Effector memory CD4-positive, alpha-beta T cell (primary cell): ENCODE results near the gene POP4.
A peak's percentile ranks its signal among the peaks of the same experiment; 100 is the strongest.

Source experiments
- DNase-seq, 3 donors: peaks; one replicate each; pipeline ENCODE4 v3.0.0-alpha.2; 2020
- H3K27ac ChIP-seq: 2 replicates; pipeline ENCODE4 v1.7.0; 2013; ENCODE audit warnings: mild to moderate bottlenecking, low read length, moderate library complexity; ENCODE audit not compliant: insufficient read depth, poor library complexity, severe bottlenecking
- H3K27me3 ChIP-seq: replicated peaks from 2 replicates; pipeline ENCODE4 v1.7.0; 2013; ENCODE audit warnings: mild to moderate bottlenecking, low read length; ENCODE audit not compliant: insufficient read depth, control insufficient read depth, poor library complexity, severe bottlenecking
- H3K36me3 ChIP-seq: 2 replicates; pipeline ENCODE4 v1.7.0; 2013; ENCODE audit warnings: mild to moderate bottlenecking, low read length, moderate library complexity; ENCODE audit not compliant: control insufficient read depth, insufficient read depth
- H3K4me1 ChIP-seq: 2 replicates; pipeline ENCODE4 v1.7.0; 2013; ENCODE audit warnings: low read length, mild to moderate bottlenecking; ENCODE audit not compliant: control insufficient read depth, insufficient read depth, poor library complexity, severe bottlenecking
- H3K4me3 ChIP-seq: 2 replicates; pipeline ENCODE4 v1.7.0; 2013; ENCODE audit warnings: low read length, low read depth, mild to moderate bottlenecking; ENCODE audit not compliant: insufficient read depth, poor library complexity, severe bottlenecking
- H3K9me3 ChIP-seq: 2 replicates; pipeline ENCODE4 v1.7.0; 2013; ENCODE audit warnings: mild to moderate bottlenecking, low read length, moderate library complexity; ENCODE audit not compliant: control insufficient read depth

Gene POP4

GRCh38 chr19:29658221-29658991, 52.3 kb downstream of the POP4 start:
- no peaks in the 10 kb centered on the region for H3K4me1 ChIP-seq

GRCh38 chr19:29660835-29661234, 54.8 kb downstream of the POP4 start:
- no peak overlapping the region for H3K27ac ChIP-seq

More at GRCh38 chr19:29658221-29658991, 52.3 kb downstream of the POP4 start:
- H3K27ac ChIP-seq: no peak overlapping the region
- H3K27me3 ChIP-seq: no peaks in the 10 kb centered on the region
- H3K36me3 ChIP-seq: no peaks in the 10 kb centered on the region
- H3K4me3 ChIP-seq: no peak overlapping the region
- DNase-seq: no peak
- H3K9me3 ChIP-seq: no peaks in the 10 kb centered on the region

GRCh38 chr19:29662278-29662603, 56.2 kb downstream of the POP4 start:
- DNase-seq: no peak
- peaks cover 6% of the 10 kb centered on the region for H3K4me1 ChIP-seq
- no peaks in the 10 kb centered on the region for H3K9me3 ChIP-seq
- H3K4me3 ChIP-seq: no peak overlapping the region
- no peak overlapping the region for H3K27ac ChIP-seq
- no peaks in the 10 kb centered on the region for H3K36me3 ChIP-seq
- no peaks in the 10 kb centered on the region for H3K27me3 ChIP-seq

More at GRCh38 chr19:29660835-29661234, 54.8 kb downstream of the POP4 start:
- no peaks in the 10 kb centered on the region for H3K4me1 ChIP-seq
- H3K36me3 ChIP-seq: no peaks in the 10 kb centered on the region
- H3K27me3 ChIP-seq: no peaks in the 10 kb centered on the region
- no peak for DNase-seq
- H3K4me3 ChIP-seq: no peak overlapping the region
- no peaks in the 10 kb centered on the region for H3K9me3 ChIP-seq

- no peak for DNase-seq
- no peak overlapping the region for H3K27ac ChIP-seq
Observed at GRCh38 chr19:29662604-29663404, 56.7 kb downstream of the POP4 start.

GRCh38 chr19:29663861-29664752, 58.0 kb downstream of the POP4 start:
- no peaks in the 10 kb centered on the region for H3K9me3 ChIP-seq
- H3K4me1 ChIP-seq: peaks cover 24% of the 10 kb centered on the region
- no peak for DNase-seq
- H3K36me3 ChIP-seq: no peaks in the 10 kb centered on the region
- no peaks in the 10 kb centered on the region for H3K27me3 ChIP-seq
- H3K4me3 ChIP-seq: no peak overlapping the region
- H3K27ac ChIP-seq: no peak overlapping the region

More at GRCh38 chr19:29662604-29663404, 56.7 kb downstream of the POP4 start:
- Histone ChIP-seq H3K4me3 (no peak overlapping the region), H3K27me3 (no peaks in the 10 kb centered on the region), H3K36me3 (no peaks in the 10 kb centered on the region), H3K4me1 (peaks cover 11% of the 10 kb centered on the region), H3K9me3 (no peaks in the 10 kb centered on the region)

GRCh38 chr19:29664753-29665214, 58.7 kb downstream of the POP4 start:
- no peaks in the 10 kb centered on the region for H3K9me3 ChIP-seq
- H3K4me3 ChIP-seq: peak overlapping the region; percentile 95
- no peaks in the 10 kb centered on the region for H3K27me3 ChIP-seq
- H3K4me1 ChIP-seq: peaks cover 28% of the 10 kb centered on the region
- no peaks in the 10 kb centered on the region for H3K36me3 ChIP-seq
- peak overlapping the region; percentile 83 for H3K27ac ChIP-seq
- DNase-seq: no peak

- Histone ChIP-seq H3K9me3 (no peaks in the 10 kb centered on the region), H3K4me3 (peak within 1 kb of the TSS; percentile 95), H3K27ac (peak within 1 kb of the TSS; percentile 83), H3K4me1 (peaks cover 28% of the 10 kb centered on the region), H3K27me3 (no peaks in the 10 kb centered on the region), H3K36me3 (no peaks in the 10 kb centered on the region)
- DNase-seq: peak; percentile 74 to 76 (median 75)
Observed at GRCh38 chr19:29665215-29665825, 59.2 kb downstream of the POP4 start, which contains the start of gene PLEKHF1. Gene PLEKHF1 (plus strand): TSS chr19:29665461. CDS start chr19:29673840, 8,379 bp downstream.

GRCh38 chr19:29665826-29666577, 59.9 kb downstream of the POP4 start:
- H3K27ac ChIP-seq: peak overlapping the region; percentile 83
- no peaks in the 10 kb centered on the region for H3K9me3 ChIP-seq
- peak overlapping the region; percentile 95 for H3K4me3 ChIP-seq
- H3K27me3 ChIP-seq: no peaks in the 10 kb centered on the region
- H3K4me1 ChIP-seq: peaks cover 31% of the 10 kb centered on the region
- H3K36me3 ChIP-seq: no peaks in the 10 kb centered on the region
- DNase-seq: peak in 1 of 3 donors; percentile 29
